BE2C (cell line): ENCODE measurements around the gene SLC11A1.

ENCODE experiments used
- DNase-seq: peaks from one replicate; pipeline ENCODE4 v3.0.0-alpha.2; 2020
- H3K27me3 ChIP-seq: fragments of 250-450 bp; sonication (Bioruptor Pico); 2 replicates; pipeline ENCODE4 v1.5.1; 2020; ENCODE audit warnings: mild to moderate bottlenecking
- H3K36me3 ChIP-seq: fragments of 250-450 bp; sonication (Bioruptor Pico); 2 replicates; pipeline ENCODE4 v1.5.1; 2020; ENCODE audit warnings: mild to moderate bottlenecking
- H3K4me1 ChIP-seq: fragments of 250-450 bp; sonication (Bioruptor Pico); 2 replicates; pipeline ENCODE4 v1.5.1; 2020
- H3K4me3 ChIP-seq: 2 replicates; pipeline ENCODE4 v1.5.1; 2011; ENCODE audit warnings: low read depth, low read length
- H3K9me3 ChIP-seq: fragments of 250-450 bp; sonication (Bioruptor Pico); 2 replicates; pipeline ENCODE4 v1.5.1; 2020
- CTCF ChIP-seq: IDR thresholded peaks from 2 replicates; pipeline ENCODE4 v1.5.1; 2012; ENCODE audit warnings: mild to moderate bottlenecking, low read depth, low read length

The SLC11A1 gene

GRCh38 chr2:218342837-218343236 lies 39.2 kb upstream of the SLC11A1 start:
- TF ChIP-seq CTCF: no peak
- no peaks in the 10 kb centered on the region for H3K36me3 ChIP-seq
- DNase-seq: no peak
- no peaks in the 10 kb centered on the region for H3K27me3 ChIP-seq
- H3K4me3 ChIP-seq: no peak overlapping the region
- no peaks in the 10 kb centered on the region for H3K9me3 ChIP-seq
- H3K4me1 ChIP-seq: peaks cover 7% of the 10 kb centered on the region; the same call in 1 of the 2 replicates

GRCh38 chr2:218343591-218343990 lies 38.5 kb upstream of the SLC11A1 start:
- H3K9me3 ChIP-seq: no peaks in the 10 kb centered on the region
- H3K27me3 ChIP-seq: no peaks in the 10 kb centered on the region
- no peaks in the 10 kb centered on the region for H3K36me3 ChIP-seq
- peaks cover 7% of the 10 kb centered on the region; the same call in 1 of the 2 replicates for H3K4me1 ChIP-seq
- no peak for TF ChIP-seq CTCF
- peak; percentile 50 for DNase-seq
- no peak overlapping the region for H3K4me3 ChIP-seq

GRCh38 chr2:218344090-218344754 lies 37.9 kb upstream of the SLC11A1 start:
- Histone ChIP-seq H3K4me3 (no peak overlapping the region), H3K4me1 (peaks cover 7% of the 10 kb centered on the region; the same call in 1 of the 2 replicates), H3K36me3 (no peaks in the 10 kb centered on the region), H3K9me3 (no peaks in the 10 kb centered on the region), H3K27me3 (no peaks in the 10 kb centered on the region)
- no peak for DNase-seq
- no peak for TF ChIP-seq CTCF

GRCh38 chr2:218344755-218345417 lies 37.2 kb upstream of the SLC11A1 start:
- no peaks in the 10 kb centered on the region for H3K9me3 ChIP-seq
- no peak for DNase-seq
- H3K36me3 ChIP-seq: no peaks in the 10 kb centered on the region
- H3K27me3 ChIP-seq: no peaks in the 10 kb centered on the region
- H3K4me1 ChIP-seq: peaks cover 7% of the 10 kb centered on the region; the same call in 1 of the 2 replicates
- no peak overlapping the region for H3K4me3 ChIP-seq
- no peak for TF ChIP-seq CTCF

GRCh38 chr2:218345491-218346236 lies 36.4 kb upstream of the SLC11A1 start:
- Histone ChIP-seq H3K36me3 (no peaks in the 10 kb centered on the region), H3K27me3 (no peaks in the 10 kb centered on the region), H3K4me1 (peaks cover 7% of the 10 kb centered on the region; the same call in 1 of the 2 replicates), H3K4me3 (no peak overlapping the region), H3K9me3 (no peaks in the 10 kb centered on the region; the same call in 1 of the 2 replicates)
- no peak for DNase-seq
- no peak for TF ChIP-seq CTCF
